HT1080 (cell line): ENCODE data around the gene ATG13. TPM values are rescaled to one million over a fixed set of nuclear protein-coding genes. Genes with fewer than 3 reads are reported as not detected.
"Not testable (repeated sequence)": the region's sequence is repeated elsewhere in the genome, so short reads cannot be mapped to it uniquely, and the experiment has no call there.

Experiments used
- DNase-seq: peaks from one replicate; pipeline ENCODE4 v3.0.0-alpha.2; 2015; ENCODE audit warnings: low read depth
- polyA plus RNA-seq, 2 experiments: library from polyadenylated mRNA; depleted of rRNA; stranded (reverse); fragments of >200 nt; gene quantifications; 2 replicates each; pipeline ENCODE4 v1.2.3, GENCODE V29; 2015
- total RNA-seq: library from RNA; depleted of rRNA; stranded (reverse); fragments of >200 nt; shearing (Covaris generic); gene quantifications from 2 replicates; pipeline ENCODE4 v1.2.3, GENCODE V29; 2014; rRNA removed

The ATG13 gene
- total RNA-seq: 68.6 and 117 TPM in 2 replicates
- 54.8 and 61.7 TPM in 2 replicates for polyA plus RNA-seq (2015; cell fraction: cytosol; rRNA removed)
- 73.1 and 78.6 TPM in 2 replicates for polyA plus RNA-seq (2015; cell fraction: nucleus; rRNA removed)

GRCh38 chr11:46617134-46617971 is at the start of gene ATG13, which contains the start of gene HARBI1:
ATG13 (plus strand) TSS chr11:46617553; CDS start chr11:46644292, 26,739 bp downstream.
HARBI1 (minus strand) TSS chr11:46617227; CDS start chr11:46616237, 990 bp downstream.
- DNase-seq: peak; percentile 85

GRCh38 chr11:46570790-46571398 is 46.5 kb upstream of the ATG13 start:
- no peak for DNase-seq

GRCh38 chr11:46574656-46575055 is 42.7 kb upstream of the ATG13 start:
- no peak for DNase-seq

GRCh38 chr11:46577058-46577457 is 40.3 kb upstream of the ATG13 start:
- DNase-seq: no peak

GRCh38 chr11:46582588-46582987 is 34.8 kb upstream of the ATG13 start:
- DNase-seq: no peak

- not testable (repeated sequence) for DNase-seq
Observed at GRCh38 chr11:46583513-46583912, 33.8 kb upstream of the ATG13 start.

- DNase-seq: no peak
Observed at GRCh38 chr11:46588131-46588530, 29.2 kb upstream of the ATG13 start.

- no peak for DNase-seq
Observed at GRCh38 chr11:46588915-46589314, 28.4 kb upstream of the ATG13 start.

GRCh38 chr11:46590740-46591605 is 26.4 kb upstream of the ATG13 start:
- no peak for DNase-seq

GRCh38 chr11:46593550-46594373 is 23.6 kb upstream of the ATG13 start, which contains the start of gene AMBRA1:
AMBRA1 (minus strand) TSS chr11:46594023; CDS start chr11:46548380, 45,643 bp downstream.
- DNase-seq: peak; percentile 93

GRCh38 chr11:46594374-46594700 is 23.0 kb upstream of the ATG13 start:
- no peak for DNase-seq

- DNase-seq: no peak
Observed at GRCh38 chr11:46594785-46595184, 22.6 kb upstream of the ATG13 start.

- no peak for DNase-seq
Observed at GRCh38 chr11:46597155-46597554, 20.2 kb upstream of the ATG13 start.

GRCh38 chr11:46597609-46598219 is 19.6 kb upstream of the ATG13 start:
- peak; percentile 77 for DNase-seq

- no peak for DNase-seq
Observed at GRCh38 chr11:46599340-46600193, 17.8 kb upstream of the ATG13 start.

GRCh38 chr11:46600194-46600960 is 17.0 kb upstream of the ATG13 start:
- DNase-seq: no peak

- DNase-seq: no peak
Observed at GRCh38 chr11:46601129-46601528, 16.2 kb upstream of the ATG13 start.

- no peak for DNase-seq
Observed at GRCh38 chr11:46603704-46604308, 13.5 kb upstream of the ATG13 start.
